NT2/D1 (cell line): Measurements from ENCODE around the gene LRRC27.

ENCODE experiments used
- YY1 ChIP-seq: IDR thresholded peaks from 2 replicates; pipeline ENCODE4 v1.6.1; 2011; ENCODE audit not compliant: insufficient read length, insufficient read depth
- ZNF274 ChIP-seq: IDR thresholded peaks from 2 replicates; pipeline ENCODE4 v1.6.1; 2011; ENCODE audit warnings: mild to moderate bottlenecking, low read depth, low read length

GRCh38 chr10:132362151-132362611, 30.2 kb downstream of the LRRC27 start:
- no peak for TF ChIP-seq YY1
- TF ChIP-seq ZNF274, result no peak
